Activated effector memory CD4-positive, alpha-beta T cell treated with anti-CD3 and anti-CD28 coated beads, Interleukin-2, amount 50 U/mL, for 16 hours (primary cell): Measurements from ENCODE around the gene GPER1.
"Not testable (repeated sequence)": the region's sequence is repeated elsewhere in the genome, so short reads cannot be mapped to it uniquely, and the experiment has no call there.

Experiments
- DNase-seq: peaks from one replicate; pipeline ENCODE4 v3.0.0-alpha.2; 2020

GPER1 gene

DNA sequence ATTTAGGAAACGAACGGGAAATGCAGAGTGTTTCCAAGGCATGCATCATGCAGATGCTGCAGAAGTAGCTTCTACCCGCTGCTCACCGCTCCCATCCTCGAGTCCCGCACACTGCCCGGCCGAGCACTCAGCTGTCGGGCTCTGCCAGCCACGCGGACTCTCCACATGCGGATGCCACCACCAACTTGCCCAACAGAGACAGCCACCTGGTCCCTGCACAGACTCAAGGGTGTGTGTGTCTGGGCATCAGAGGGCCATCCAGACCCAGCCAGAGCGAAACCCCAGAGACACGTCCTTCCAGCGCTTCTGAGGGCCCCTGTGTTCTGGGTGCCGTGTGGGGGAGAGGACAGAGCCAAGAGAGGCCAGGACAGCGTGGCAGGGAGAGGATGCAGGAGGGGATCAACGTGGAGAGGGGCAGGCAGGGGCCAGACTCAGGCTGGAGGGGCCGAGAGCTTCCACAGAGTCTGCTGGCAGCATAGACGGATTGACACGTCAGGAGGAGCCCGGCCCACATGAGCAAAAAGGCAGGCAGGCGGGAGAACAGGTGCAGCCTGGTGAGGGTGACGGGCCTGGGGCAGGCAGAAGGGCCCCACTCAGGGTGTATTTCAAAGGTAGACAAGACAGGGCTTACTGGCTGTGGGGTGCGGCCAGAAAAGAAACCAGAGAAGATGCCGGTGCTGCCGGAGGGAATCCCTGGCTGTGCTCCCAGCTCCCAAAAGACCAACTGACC lies 18.3 kb downstream of the GPER1 start:
- DNase-seq = no peak

DNA sequence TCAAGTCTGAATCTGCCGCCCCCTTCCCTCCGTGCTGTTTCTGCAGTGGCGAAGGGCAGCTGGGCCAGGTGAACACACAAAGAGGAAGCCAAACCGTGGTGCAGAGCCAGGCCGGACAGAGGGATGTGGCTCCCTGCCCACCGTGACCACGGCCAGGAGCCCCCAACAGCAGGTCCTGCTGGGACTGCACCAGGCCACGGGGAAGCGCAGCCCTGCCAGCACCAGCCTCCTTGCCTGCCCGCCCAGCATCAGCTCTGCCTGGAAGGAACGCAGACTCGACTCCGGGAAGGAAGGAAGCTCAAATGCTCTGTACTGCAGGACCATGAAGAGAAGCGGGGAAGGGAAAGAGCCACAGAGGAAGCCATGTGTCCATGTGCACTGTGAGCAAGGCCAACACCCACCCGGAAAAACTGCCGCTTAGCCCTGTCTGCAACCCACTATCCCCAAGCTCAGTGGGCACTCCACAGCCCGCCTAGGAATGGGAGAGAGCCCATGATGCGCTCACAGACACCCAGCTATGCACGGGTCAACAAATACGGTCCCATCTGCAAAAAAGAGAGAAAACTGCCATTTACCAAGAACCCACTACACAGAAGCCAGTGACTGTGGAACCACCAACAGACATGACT lies 19.0 kb downstream of the GPER1 start:
- no peak for DNase-seq

DNA sequence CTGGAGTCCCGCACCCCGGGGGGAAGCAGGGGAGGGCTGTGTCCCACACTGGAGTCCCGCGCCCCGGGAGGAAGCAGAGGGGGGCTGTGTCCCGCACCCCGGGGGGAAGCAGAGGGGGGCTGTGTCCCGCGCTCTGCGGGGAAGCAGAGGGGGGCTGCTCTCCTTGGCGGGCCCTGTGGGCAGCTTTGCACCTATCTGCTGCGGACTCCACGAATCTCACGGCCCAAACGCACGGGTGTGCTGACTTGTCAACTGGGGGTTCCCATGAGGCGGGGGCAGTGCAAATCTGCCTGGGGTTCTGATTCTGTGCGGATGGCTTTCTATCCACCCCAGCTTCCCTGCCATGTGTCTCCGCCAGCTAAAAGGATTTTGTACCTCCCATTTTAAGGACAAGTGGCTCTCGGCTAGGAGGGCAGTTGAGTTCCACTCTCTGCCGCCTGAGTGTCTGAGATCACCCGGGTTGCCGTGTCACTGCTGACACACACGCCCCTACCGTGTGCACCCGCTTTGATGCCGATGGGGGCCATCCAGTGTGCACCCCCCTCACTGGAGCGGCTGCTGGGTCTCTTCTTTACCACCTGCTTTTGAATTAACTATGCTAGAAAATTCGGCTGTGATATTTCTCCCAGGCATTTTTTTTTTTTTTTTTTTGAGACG lies 20.5 kb downstream of the GPER1 start:
- no peak for DNase-seq

DNA sequence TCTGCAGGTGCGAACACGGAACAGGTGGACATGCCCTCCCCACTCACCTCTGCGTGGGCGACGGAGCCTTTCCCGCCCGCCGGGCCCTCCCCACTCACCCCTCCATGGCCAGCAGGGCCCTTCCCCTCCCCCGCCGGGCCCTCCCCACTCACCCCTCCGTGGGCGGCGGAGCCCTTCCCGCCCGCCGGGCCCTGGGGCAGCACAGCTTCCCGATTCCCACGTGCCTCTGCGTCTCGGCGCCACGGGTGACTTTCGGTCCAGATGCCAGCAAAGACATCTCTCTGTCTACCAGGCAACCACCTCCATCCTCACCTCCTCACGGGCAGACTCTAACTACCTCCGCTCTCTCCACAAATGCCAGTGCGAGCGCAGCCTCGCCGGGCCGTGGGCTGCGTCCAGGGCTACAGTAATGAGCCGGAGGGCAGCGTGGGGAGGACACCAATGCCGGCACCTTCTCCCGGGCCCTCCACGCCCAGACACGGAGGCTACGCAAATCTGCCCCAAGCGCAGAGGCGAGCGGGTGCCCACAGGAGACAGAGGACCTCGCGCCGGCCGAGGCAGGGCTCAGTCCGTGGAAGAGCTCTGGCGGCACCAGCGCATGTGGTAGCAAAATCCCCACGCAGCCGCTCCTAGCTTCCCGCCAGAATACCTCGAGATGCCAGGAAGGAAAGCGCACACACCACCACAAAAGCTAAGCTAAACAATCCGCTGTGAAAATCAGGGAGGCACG lies 21.8 kb downstream of the GPER1 start:
- no peak for DNase-seq

DNA sequence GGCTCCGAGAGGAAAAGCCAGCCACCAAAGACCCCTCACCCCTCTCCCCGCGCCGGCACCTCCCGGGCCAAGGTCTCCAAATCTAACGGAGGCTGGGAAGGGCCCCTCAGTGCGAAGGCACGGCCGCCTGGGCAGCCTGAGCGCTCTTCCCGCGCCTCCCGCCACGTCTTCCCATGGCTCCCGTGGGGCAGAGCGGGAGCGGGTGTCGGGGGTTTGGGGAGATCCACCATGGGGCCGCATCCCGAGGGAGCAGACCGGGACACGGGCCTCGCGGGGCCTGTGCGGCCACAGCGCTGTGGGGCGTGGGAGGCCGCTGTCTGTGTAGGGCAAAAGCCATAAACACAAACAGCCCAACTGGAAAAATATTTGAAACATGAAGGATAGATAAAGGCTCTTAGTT lies 22.4 kb downstream of the GPER1 start:
- DNase-seq = no peak

DNA sequence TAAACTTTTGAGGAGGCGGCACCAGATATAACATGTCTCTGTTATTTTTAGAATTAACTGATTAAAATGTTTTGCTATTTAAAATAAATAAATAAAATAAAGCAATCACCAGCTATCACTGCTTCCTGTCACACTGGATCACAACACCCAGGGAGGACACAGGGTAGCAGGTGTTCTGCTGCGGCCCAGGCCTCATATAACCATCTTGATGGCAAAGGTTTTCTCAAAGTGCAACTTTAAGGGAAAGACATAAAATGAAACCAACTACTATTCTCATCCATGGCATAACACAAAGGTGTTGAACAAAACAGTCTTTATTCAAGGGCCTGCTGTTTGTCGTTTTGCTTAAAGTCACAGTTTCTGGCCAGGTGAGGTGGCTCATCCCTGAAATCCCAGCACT lies 23.2 kb downstream of the GPER1 start:
- DNase-seq = no peak

DNA sequence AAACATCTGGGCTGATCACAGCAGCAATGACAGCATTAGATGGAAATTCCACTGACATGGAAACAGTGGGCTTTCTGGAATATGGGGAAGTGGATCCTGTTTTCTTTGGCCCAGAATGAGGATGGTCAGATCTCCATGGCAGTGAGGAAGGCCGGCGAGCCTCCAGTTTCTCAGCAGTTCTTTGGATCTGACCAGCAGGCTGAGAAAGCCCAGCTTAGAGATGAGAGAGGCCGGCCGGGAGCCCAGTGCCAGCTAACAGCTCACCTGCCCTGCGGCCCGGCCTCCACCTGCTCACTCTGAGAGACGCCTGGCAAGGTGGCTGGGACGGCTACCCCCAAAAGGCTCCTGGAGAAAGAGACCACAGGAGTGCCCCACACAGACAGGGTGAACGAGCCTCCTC lies 24.2 kb downstream of the GPER1 start:
- DNase-seq = no peak

DNA sequence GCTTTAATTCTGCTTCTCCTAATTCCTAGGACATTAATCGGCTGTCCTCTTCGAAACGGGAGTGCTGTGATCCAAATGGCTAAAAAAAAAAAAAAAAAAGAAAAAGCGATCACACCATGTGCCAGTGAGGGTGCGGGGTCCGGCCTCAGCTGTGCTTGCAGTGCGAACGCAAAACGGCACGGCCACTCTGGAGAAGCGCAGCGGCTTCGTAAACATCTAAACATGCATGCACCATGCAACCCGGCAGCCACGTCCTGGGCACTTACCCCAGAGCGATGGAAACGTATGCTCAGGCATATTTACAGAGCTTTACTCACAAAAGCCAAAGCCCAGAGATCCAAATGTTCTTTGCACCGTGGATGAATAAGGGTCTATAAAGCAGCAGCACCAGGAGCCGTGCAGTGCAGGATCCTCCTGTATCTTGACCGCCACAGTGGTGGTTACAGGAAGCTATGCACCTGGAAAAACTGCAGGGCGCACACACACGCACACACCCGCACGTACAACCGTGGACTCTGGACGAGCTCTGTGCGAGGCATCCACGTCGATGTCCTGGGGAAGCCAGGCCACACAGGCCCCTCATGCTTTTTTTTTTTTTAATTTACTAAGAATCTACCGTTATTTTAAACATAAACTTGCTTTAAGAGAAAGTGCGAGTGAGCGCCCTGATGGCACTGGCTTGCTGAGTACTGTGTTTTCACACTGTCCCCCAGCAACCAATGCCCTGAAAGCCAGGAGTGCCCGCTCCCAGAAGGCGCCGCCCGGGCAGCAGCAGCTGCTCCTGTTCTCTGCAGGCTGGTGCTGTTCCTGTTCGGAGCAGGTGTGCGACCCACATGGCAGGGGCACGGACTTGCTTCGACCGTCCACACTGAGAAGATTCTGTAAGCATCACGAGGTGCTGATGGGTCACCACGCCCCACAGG lies 25.0 kb downstream of the GPER1 start:
- no peak for DNase-seq

DNA sequence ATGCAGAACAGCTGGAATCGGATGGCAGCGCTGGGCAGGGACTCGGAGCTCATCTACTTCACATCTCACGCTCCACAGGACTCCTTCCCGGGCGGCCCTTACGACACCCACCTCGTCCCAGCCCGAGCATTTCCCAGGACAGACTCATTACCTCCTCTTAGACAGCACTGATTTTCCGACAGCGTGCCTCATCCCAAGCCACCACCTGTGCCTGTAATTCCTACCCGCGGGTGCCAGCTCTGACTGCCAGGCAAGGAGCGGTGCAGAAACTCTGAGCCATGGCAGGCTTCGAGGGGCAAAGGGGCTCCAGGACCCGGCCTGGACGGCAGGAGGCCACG lies 25.6 kb downstream of the GPER1 start:
- DNase-seq = no peak

DNA sequence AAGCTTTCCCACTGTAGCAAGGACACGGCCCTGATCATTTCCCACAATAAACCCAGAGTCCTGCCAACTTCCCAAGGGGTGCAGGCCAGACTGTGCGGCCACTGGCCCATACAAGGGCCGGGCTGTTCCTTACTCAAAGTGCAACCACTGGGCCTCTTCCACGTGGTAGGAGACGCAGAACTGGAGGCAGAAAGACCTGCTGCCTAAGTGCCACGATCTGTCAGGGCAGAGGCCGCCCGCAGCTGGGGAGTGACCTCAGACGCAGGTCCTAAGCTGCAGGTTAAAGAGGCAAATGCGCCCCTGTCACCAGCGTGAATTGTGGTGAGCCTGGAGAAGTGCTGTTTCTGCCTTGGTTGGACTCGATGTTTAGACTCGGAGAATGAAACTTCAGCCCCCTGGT lies 26.2 kb downstream of the GPER1 start:
- DNase-seq = no peak

DNA sequence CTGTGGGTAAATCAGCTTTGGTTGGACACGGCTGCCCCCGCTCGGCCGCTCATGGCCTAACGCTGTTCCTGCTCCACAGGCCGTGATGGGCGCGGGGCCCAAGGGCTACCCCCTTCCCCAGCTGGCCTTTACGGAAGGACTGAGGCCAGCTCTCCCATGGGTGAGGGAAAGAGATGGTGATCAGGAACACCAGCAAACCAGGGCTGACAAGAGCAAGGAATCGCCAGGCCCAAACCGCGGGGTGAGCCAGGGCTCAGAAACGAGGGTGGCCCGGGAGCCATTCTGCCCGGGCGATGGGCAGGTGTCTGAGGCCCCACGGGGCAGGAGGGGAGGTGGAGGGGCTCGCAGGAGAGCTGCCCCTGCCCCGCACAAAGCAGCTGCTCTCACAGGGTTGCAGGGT lies 26.6 kb downstream of the GPER1 start:
- no peak for DNase-seq

DNA sequence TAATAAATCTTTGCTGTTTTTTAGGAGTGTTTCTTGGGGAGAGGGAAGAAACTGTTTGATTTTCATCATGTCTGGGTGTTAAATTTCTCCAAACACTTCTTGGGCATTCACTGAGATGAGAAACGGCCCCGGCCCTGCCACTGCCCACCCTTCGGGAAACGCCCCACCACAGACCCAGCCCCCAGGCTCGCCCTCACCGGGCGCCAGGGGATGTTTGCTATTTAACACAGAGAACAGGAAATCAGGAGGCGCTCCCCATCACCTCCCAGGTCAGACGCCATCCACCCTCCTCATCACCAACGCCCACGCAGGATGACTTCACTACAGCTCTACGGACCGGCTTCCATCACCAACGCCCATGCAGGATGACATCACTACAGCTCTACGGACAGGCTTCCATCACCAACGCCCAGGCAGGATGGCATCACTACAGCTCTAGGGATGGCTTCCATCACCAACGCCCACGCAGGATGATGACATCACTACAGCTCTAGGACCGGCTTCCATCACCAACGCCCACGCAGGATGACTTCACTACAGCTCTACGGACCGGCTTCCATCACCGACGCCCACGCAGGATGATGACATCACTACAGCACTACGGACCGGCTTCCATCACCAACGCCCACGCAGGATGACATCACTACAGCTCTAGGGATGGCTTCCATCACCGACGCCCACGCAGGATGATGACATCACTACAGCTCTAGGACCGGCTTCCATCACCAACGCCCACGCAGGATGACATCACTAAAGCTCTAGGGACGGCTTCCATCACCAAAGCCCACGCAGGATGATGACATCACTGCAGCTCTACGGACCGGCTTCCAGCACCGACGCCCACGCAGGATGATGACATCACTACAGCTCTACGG lies 27.5 kb downstream of the GPER1 start:
- not testable (repeated sequence) for DNase-seq

DNA sequence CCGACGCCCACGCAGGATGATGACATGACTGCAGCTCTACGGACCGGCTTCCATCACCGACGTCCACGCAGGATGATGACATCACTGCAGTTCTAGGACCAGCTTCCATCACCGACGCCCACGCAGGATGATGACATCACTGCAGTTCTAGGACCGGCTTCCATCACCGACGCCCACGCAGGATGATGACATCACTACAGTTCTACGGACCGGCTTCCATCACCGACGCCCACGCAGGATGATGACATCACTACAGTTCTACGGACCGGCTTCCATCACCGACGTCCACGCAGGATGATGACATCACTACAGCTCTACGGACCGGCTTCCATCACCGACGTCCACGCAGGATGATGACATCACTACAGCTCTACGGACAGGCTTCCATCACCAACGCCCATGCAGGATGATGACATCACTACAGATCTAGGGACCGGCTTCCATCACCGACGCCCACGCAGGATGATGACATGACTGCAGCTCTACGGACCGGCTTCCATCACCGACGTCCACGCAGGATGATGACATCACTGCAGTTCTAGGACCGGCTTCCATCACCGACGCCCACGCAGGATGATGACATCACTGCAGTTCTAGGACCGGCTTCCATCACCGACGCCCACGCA lies 28.6 kb downstream of the GPER1 start:
- DNase-seq = not testable (repeated sequence)

DNA sequence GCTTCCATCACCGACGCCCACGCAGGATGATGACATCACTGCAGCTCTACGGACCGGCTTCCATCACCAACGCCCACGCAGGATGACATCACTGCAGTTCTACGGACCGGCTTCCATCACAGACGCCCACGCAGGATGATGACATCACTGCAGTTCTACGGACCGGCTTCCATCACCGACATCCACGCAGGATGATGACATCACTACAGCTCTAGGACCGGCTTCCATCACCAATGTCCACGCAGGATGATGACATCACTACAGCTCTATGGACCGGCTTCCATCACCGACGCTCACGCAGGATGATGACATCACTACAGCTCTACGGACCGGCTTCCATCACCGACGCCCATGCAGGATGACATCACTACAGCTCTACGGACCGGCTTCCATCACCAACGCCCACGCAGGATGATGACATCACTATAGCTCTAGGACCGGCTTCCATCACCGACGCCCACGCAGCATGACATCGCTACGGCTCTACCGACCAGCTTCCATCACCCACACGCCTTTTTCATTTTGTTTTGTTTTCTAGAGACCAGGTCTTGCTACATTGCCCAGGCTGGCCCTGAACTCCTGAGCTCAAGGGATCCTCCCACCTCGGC lies 29.5 kb downstream of the GPER1 start:
- no peak for DNase-seq

DNA sequence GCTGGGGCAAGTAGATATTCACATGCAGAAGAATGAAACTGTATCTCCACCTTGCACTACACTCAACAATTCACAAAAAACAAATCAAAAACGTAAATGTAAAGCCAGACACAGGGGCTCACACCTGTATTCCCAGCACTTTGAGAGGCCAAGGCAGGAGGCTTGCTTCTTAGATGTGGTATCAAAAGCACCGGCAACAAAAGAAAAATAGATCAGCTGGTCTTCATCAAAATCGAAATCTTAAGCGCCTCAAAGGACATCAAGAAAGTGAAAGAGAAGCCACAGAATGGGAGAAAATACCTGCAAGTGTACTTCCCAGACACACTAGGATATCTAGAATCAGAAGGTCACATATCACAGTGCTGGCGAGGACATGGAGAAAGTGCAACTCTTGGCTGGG lies 31.3 kb downstream of the GPER1 start:
- DNase-seq = no peak

DNA sequence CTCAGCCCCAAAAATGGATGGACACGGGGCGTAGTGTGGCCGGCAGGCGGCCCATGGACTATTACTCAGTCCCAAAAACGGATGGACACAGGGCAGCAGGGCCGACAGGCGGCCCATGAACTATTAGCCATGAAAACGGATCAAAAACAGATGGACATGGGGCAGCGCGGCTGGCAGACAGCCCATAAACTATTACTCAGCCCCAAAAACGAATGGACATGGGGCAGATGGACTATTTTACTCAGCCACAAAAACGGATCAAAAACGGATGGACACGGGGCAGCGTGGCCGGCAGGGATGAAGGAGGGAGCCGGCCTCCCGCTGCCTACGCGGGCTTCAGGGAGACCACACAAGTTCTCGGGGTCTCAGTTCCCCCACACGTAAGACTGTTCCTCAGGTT lies 32.9 kb downstream of the GPER1 start:
- peak; percentile 31 for DNase-seq

DNA sequence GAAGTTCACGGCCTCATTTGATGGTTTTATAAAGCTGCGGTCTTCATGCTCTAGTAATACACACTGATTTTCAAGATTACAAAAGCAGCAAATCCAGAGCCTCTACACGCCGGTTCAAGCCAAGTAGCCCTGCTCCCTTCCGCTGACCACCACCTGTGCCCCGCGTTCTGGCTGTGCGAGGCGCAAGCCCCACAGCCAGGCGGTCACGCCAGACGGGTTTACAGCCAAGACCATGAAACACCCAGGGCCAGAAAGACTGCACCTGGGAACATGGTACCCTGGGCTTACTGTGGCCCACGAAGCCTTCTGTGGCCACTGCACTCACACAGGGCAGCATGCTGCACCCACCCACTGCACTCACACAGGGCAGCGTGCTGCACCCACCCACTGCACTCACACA lies 33.6 kb downstream of the GPER1 start:
- peak; percentile 34 for DNase-seq

DNA sequence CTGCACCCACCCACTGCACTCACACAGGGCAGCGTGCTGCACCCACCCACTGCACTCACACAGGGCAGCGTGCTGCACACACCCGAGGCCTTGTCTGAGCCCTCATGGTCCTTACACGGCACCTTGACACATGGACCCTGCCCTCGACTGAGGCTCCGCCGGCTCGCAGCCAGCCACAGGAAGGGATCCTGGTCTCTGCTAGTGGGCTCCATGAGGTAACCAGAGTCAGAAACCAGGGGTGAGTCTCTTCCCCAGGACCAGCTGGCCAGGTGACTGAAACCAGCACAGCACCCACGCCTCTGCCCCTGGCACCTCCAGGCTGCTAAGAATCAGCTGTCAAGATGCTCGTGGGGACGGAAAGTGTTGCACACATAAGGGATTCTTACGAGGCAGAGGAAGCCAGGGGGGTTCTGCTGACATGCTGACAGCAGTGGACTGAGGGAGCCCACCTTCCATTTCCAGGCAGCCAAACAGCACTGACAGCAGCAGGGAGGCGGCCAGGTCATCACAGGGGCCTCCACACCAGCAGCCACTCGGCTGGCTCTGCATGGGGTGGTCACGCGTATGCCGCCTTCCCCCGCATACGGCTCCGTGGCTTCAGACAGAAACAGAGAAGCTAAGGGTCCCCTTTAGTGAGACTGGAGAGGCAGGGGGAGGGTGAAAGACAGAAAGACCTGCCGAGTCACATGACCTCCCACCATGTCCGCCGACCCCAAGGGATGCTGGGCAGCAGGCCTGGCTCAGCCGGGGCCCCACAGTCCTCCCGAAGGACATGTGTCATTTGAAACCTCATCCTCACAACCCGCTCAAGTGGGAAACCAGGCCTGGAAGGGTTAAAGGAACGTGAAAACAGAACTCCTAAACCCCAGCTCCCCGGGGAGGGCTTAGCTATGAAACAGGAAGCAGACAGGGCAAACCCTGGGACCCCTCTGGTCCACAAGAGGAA lies 34.2 kb downstream of the GPER1 start:
- peak; percentile 54 for DNase-seq

DNA sequence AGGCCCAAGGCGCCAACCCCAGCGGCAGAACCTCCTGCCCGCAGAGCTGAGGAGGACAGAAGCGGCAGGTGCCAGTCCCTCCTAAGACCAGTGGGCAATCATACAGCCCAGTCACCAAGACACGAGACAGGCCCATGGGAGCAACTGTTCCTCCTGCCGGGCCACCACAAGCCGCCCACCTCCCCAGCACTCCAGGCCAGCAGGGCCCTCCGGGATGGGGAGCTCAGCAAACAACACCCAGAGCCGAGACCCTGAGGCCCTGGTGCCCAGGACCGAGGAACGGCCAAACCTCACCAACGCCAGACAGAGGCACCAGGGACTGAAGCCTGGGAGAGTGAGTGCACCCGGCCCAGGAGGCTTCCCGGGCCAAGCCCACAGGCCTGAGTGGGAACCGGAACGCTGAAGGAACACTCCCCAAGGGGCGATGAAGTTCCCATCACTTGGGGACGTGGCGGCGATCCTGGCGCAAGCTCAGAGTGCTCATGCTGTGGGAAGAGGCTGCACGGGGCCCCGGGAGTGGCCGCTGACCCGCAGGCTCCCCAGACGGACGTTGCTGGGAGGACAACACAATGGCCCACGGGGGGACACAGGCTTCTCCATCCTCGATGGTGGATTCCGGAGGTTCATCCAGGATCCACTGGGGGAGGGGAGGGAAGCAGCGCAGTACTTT lies 35.1 kb downstream of the GPER1 start:
- peak; percentile 53 for DNase-seq
